ENCODE data around the gene CHDH.
A peak's percentile ranks its signal among the peaks of the same experiment; 100 is the strongest.

The CHDH gene

GRCh38 chr3:53828581-53828980 is 17.6 kb downstream of the CHDH start:
- no peak for DNase-seq (ENCODE audit: low read depth)
- H3K4me3 ChIP-seq (ENCODE audit: low read depth, low read length) = no peak overlapping the region

- DNase-seq (ENCODE audit: low read depth) = no peak
Measured at GRCh38 chr3:53826048-53826447, 20.2 kb downstream of the CHDH start.

GRCh38 chr3:53824795-53825194 is 21.4 kb downstream of the CHDH start:
- no peak overlapping the region for H3K4me3 ChIP-seq (ENCODE audit: low read depth, low read length)
- DNase-seq (ENCODE audit: low read depth) = no peak

More at GRCh38 chr3:53826048-53826447, 20.2 kb downstream of the CHDH start:
- no peak overlapping the region for H3K4me3 ChIP-seq (ENCODE audit: low read depth, low read length)

GRCh38 chr3:53823956-53824657 is 22.1 kb downstream of the CHDH start:
- no peak overlapping the region for H3K4me3 ChIP-seq (ENCODE audit: low read depth, low read length)

GRCh38 chr3:53823026-53823955 is 22.9 kb downstream of the CHDH start:
- DNase-seq (ENCODE audit: low read depth) = no peak

More at GRCh38 chr3:53823956-53824657, 22.1 kb downstream of the CHDH start:
- DNase-seq (ENCODE audit: low read depth) = no peak

GRCh38 chr3:53822331-53822741 is 23.9 kb downstream of the CHDH start:
- no peak overlapping the region for H3K4me3 ChIP-seq (ENCODE audit: low read depth, low read length)
- DNase-seq (ENCODE audit: low read depth) = no peak

More at GRCh38 chr3:53823026-53823955, 22.9 kb downstream of the CHDH start:
- H3K4me3 ChIP-seq (ENCODE audit: low read depth, low read length) = no peak overlapping the region

GRCh38 chr3:53821631-53822121 is 24.5 kb downstream of the CHDH start:
- DNase-seq (ENCODE audit: low read depth) = peak; percentile 43
- H3K4me3 ChIP-seq (ENCODE audit: low read depth, low read length) = no peak overlapping the region

GRCh38 chr3:53820756-53821580 is 25.3 kb downstream of the CHDH start:
- no peak overlapping the region for H3K4me3 ChIP-seq (ENCODE audit: low read depth, low read length)
- no peak for DNase-seq (ENCODE audit: low read depth)

GRCh38 chr3:53820084-53820483 is 26.1 kb downstream of the CHDH start:
- no peak for DNase-seq (ENCODE audit: low read depth)
- H3K4me3 ChIP-seq (ENCODE audit: low read depth, low read length) = no peak overlapping the region

GRCh38 chr3:53819163-53819868 is 26.9 kb downstream of the CHDH start:
- no peak for DNase-seq (ENCODE audit: low read depth)
- no peak overlapping the region for H3K4me3 ChIP-seq (ENCODE audit: low read depth, low read length)

GRCh38 chr3:53818221-53819162 is 27.7 kb downstream of the CHDH start:
- DNase-seq (ENCODE audit: low read depth) = no peak
- no peak overlapping the region for H3K4me3 ChIP-seq (ENCODE audit: low read depth, low read length)

- no peak overlapping the region for H3K4me3 ChIP-seq (ENCODE audit: low read depth, low read length)
- DNase-seq (ENCODE audit: low read depth) = no peak
Measured at GRCh38 chr3:53817809-53818208, 28.4 kb downstream of the CHDH start.

- H3K4me3 ChIP-seq (ENCODE audit: low read depth, low read length) = no peak overlapping the region
- DNase-seq (ENCODE audit: low read depth) = no peak
Measured at GRCh38 chr3:53817211-53817610, 29.0 kb downstream of the CHDH start.

GRCh38 chr3:53816425-53816824 is 29.8 kb downstream of the CHDH start:
- no peak overlapping the region for H3K4me3 ChIP-seq (ENCODE audit: low read depth, low read length)
- DNase-seq (ENCODE audit: low read depth) = no peak

- H3K4me3 ChIP-seq (ENCODE audit: low read depth, low read length) = no peak overlapping the region
- no peak for DNase-seq (ENCODE audit: low read depth)
Measured at GRCh38 chr3:53815651-53816050, 30.6 kb downstream of the CHDH start.

- no peak overlapping the region for H3K4me3 ChIP-seq (ENCODE audit: low read depth, low read length)
- DNase-seq (ENCODE audit: low read depth) = no peak
Measured at GRCh38 chr3:53815067-53815466, 31.2 kb downstream of the CHDH start.

- H3K4me3 ChIP-seq (ENCODE audit: low read depth, low read length) = no peak overlapping the region
- DNase-seq (ENCODE audit: low read depth) = no peak
Measured at GRCh38 chr3:53813876-53814275, 32.3 kb downstream of the CHDH start.

GRCh38 chr3:53813229-53813628 is 33.0 kb downstream of the CHDH start:
- DNase-seq (ENCODE audit: low read depth) = no peak
- no peak overlapping the region for H3K4me3 ChIP-seq (ENCODE audit: low read depth, low read length)
